ENCODE data around the gene DAPK1.
"Not testable (repeated sequence)": the region's sequence is repeated elsewhere in the genome, so short reads cannot be mapped to it uniquely, and the experiment has no call there.

Gene DAPK1

DNA sequence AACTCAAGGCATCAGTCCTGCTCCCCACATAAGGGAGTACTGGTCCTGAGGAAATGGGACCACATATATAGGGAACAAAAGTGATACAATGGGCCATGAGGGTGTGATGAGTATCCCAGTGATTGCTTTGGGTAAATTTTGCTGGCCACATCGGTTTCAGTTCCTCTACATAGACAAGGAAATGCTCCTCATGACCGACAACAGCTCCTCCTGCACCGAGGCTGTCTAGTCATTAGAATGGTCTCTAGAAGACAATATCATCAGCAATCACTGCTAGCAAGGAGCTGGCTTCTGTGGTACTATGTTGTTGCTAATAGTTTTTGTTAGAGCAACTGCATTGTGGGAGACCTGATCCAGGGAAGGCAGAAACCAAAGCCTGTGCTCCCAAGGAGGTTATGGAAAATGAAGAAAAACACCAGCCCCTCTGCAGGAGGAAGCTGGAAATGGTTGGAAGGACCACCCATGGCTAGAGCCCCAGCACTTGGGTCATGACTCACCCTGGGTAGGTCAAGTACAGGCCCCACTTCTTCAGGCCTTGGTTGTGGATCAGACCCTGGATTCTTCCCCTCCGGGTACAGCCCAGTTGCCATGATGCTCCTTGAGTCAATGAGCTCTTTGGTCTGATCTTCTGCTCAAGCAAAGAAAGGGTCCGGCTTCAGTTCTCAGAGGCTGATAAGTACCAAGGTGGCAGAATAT lies 224.9 kb downstream of the DAPK1 start:
- DNase-seq: no peak

DNA sequence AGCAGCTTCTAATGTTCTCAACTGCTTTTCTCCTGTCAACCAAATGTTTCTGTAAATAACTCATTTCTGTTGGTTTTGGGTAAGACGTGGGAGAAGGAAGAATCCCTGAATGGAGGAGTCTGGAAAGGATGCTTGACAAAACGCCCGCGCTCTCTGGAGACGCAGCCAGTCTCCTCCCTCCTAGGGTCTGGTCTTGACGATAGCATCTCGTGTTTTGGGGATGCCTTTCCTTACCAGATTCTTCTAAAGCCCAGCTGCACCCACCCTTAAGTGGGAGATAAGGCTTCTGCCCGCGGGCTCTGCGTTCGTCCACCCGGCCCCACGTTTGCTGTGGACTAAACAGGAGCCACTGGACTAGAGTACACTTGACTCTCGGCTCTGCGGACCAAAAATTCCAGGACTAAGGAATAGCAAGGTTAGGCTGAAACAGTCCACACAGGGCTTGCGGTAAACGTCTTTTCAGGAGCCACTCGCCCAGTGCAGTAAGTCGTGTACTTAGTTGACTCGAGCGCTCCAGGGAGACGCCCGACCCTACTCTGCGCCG lies 227.8 kb downstream of the DAPK1 start:
- no peak for DNase-seq

DNA sequence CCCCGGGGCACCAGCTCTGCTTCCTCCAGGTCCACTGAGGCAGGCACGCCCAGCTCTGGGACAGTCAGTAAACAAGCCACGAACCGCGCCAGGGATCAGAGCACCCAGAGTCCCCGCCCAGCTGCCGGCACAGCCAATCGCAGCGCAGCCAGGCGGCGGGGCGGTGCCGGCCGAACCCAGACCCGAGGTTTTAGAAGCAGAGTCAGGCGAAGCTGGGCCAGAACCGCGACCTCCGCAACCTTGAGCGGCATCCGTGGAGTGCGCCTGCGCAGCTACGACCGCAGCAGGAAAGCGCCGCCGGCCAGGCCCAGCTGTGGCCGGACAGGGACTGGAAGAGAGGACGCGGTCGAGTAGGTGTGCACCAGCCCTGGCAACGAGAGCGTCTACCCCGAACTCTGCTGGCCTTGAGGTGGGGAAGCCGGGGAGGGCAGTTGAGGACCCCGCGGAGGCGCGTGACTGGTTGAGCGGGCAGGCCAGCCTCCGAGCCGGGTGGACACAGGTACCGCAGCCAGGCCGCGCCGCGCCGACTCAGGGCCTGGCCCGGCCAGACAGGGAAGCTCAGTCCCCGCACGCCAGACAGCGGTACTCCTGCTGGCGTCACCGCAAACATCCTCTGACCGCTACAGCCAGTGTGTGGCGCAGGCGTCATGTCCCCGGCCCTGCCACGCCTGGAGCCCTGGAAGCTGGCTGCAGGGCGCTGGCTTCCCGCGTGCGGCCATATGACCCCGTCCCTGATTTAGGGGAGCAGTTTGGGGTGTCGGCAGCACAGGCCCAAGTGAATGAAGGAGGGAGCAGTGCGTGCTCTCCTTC lies 228.4 kb downstream of the DAPK1 start, which contains the start of gene CTSL:
TSS of gene CTSL (plus strand) at position 220 of the 810 bp plus-strand sequence. CDS start 1,485 bp downstream, outside the sequence.
- DNase-seq: no peak

DNA sequence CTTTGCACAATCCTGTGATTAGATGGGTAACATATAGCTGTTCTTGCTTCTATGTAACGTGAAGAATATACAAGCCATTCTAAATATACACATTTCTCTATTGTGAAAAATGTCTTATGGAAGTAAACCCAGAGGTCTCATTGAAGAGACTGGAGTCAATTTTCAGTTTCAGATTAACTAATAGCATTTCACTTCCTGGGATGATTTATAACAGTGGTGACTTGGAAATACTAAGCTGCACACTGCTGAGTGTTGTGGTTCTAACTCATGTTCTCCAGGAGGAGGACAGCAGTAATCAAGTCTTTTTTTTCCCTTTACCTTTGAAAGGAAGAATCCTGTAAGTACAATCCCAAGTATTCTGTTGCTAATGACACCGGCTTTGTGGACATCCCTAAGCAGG lies 231.6 kb downstream of the DAPK1 start:
- no peak for DNase-seq

DNA sequence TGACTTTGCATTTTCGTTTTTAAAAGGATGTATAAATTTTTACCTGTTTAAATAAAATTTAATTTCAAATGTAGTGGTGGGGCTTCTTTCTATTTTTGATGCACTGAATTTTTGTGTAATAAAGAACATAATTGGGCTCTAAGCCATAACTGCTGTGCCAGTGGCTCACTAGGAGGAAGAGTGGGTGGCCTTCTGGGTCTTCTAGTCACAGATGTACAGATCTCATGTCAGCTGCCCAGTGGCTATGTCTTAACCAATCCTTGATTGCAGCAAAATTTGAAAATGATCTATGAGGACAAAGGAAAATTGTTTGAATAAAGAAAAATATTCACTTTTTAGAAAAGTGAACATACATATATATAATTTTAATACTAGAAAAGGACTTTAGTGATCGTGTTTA lies 233.7 kb downstream of the DAPK1 start:
- no peak for DNase-seq

DNA sequence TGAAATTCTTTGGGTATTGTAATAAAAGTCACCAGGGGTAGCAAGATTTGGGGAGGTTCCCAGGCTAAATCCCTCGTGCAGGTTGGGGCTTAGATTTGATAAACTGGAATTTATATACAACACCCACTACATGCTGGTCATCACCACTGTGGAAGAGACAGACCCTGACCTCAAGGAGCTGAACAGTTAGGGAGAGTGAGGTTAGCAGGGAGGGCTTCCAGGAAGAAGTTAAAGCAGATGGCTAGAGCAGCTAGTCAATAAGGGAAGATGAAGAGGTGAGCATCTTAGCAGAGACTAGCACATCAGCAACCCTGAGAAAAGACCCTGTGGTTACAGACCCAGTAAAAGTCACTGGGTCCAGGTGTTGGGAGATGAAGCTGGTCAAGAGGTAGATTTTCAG lies 234.7 kb downstream of the DAPK1 start:
- DNase-seq: no peak

DNA sequence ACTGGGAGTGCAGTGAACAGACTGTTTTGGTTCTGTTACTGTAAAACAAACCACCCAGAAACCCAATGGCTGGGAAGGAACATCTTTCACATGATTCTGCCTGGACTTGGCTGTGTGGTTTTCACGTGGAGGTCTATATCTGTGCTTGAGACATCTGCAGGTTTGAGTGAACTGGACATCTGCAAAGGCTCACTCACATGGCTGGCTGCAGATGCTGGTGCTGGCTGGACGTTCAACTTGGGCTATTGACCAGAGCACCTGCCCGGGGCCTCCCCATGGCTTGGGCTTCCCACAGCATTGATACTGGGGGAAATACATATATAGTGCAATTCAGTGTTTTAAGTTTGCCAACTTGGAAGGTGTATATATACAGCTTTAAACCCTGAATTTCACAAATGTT lies 235.1 kb downstream of the DAPK1 start:
- DNase-seq: no peak

DNA sequence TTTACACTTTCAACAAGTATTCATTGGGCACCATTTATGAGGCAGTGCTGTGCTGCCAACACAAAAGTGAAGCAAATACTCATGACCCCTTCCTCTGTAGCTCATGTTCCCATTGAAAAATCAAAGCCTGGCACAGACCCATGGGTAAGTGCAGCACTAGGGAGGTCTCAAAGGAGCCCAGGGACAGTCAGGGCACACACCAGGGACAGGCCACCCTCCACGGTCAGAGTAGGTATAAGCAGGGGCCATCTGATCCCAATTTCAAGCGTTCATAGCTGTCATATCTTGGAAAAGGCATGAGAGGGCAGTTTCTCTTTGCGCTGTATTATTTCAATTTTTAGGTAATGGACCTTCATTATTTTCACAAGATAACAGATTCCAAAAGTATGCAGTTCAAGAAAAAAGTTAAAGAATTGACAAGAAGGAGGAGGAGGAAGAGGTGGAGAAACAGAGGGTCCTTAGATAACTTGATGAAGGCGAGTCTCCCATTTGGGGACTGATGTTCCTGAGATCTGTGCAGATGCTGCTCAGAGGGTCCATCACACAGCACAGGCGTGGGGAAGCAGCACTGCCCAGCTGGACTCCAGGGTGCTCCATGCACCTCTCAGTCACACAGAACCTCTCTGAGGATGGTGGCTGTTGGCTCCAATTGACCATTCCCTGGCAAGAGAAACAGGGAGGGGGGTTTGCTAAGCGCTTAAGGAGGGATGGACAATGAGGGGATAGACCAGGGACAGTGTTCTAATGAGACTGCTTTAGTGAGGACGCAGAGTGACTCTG lies 235.8 kb downstream of the DAPK1 start:
- DNase-seq: no peak

DNA sequence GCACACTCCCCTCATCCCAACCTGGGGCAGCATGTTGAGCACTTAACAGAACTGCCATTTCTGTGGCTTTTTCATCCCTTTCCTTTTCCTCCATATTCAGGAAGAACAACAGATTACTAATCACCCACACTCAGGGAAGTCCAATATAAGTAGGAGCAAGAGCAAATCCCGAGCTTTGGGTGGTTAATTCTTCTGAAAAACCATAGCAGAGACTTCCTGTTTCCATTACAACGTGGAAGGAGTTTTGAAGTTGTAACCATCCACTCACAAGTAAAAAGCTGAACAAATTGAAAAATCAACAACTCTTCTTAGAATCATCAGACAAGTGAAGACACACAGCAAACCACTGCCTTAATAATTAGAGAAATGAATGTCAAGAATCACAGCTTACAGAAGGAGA lies 236.4 kb downstream of the DAPK1 start:
- no peak for DNase-seq

DNA sequence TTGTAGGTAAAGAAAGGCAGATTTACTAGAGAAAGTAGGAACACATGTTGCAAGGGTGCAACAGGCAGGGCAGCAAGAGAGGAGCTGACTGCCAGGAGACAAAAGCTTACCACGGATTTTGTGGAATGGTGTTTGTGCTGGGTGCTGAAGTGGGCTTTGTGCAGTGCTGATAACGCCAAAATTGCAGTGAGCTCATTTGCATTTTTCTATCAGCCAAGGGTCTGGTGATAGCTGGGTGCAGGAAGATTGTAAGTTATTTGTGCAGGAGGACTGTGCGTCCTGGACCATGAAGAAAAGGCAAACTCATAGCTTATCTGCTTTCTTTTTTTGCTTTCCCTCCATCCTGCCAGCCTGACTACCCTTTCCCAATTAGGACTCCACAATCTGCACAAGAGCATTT lies 241.9 kb downstream of the DAPK1 start:
- DNase-seq: no peak

DNA sequence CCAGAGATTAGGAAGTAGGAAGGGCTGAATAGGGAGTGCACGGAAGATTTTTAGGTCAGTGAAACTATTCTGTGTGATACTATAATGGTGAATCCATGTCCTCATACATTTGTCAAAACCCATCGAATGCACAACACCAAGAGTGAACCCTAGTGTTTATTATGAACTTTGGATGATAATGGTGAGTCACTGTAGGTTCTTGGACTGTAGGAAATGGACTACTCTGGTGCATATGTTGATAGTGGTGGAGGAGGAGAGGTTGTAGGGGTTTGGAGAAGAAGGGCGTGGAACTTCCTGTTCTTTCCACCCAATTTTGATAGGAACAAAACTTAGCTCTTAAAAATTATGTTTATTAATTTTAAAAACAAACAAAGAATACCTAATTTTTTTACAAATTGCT lies 242.5 kb downstream of the DAPK1 start:
- DNase-seq: no peak

DNA sequence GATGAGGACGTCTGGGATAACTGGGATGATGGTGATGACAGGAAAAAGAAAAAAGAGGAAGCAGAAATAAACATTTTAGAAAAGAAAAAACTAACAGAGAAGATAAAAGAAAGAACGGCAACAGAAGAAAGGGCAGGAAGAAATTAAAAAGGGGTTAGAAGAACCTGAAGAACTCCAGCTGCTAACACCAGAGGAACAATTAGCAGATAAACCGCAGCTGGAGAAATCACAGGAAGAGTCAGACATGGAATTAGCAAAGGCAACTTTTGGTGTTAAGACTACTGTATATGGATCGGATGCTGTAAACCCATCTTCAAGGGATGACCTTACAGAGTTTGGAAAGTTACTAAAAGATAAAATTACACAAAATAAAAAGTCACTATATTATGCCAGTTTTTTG lies 243.7 kb downstream of the DAPK1 start:
- no peak for DNase-seq

DNA sequence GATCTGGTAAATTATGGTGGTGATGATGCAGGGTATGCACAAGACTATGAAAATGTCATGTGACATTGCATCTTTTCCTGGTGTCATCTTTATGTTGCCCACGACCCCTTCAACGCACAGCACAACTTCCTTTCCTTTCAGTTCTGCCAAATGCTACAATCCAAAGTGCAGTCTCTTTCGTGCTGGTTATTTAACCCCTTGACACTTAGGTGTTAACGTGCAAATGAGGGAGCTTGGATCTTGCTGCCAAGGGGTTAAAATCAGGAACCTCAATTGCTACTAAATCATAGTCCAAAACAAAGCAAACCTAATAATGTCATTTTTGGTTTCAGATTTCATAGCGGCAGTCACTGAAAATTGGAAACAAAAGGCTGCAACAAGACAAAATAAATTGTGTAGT lies 244.2 kb downstream of the DAPK1 start:
- DNase-seq: no peak

DNA sequence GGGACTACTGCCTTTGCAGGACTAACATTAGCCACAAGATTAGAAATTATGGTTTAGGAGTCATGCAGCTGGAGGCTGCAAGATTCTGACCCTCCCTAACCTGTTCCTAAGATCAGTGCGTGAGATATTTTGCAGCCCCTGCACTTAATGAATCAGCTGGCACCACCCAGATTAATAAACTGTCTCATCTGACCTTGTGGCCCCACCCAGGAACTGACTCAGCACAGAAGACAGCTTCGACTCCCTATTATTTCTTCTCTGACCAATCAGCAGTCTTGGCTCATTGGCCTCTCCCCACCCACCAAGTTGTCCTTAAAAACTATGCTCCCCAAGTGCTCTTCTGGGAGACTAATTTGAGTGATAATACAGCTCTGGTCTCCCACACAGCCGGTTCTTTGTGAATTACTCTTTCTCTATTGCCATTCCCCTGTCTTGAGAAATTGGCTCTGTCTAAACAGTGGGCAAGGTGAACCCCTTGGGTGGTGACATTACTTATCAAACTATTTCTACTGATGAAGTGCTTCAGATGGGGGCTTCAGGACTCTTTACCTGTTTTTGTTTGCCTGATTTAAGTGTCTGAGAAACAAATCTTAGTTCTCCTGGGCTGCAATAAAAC lies 245.3 kb downstream of the DAPK1 start:
- DNase-seq: no peak

DNA sequence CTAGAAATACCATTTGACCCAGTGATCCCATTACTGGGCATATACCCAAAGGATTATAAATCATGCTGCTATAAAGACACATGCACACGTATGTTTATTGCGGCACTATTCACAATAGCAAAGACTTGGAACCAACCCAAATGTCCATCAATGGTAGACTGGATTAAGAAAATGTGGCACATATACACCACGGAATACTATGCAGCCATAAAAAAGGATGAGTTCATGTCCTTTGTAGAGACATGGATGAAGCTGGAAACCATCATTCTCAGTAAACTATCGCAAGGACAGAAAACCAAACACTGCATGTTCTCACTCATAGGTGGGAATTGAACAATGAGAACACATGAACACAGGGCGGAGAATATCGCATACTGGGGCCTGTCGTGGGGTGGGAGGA lies 246.6 kb downstream of the DAPK1 start:
- not testable (repeated sequence) for DNase-seq

DNA sequence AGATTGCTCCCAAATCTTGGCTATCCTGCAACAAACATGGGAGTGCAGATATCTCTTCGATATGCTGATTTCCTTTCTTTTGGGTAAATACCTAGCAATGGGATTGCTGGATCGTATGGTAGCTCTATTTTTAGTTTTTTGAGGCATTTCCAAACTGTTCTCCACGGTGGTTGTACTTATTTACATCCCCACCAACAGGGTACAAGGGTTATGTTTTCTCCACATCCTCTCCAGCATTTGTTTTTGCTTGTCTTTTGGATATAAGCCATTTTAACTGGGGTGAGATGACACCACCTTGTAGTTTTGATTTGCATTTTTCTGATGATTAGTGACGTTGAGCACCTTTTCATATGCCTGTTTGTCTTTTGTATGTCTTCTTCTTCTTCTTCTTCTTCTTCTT lies 248.5 kb downstream of the DAPK1 start:
- no peak for DNase-seq

DNA sequence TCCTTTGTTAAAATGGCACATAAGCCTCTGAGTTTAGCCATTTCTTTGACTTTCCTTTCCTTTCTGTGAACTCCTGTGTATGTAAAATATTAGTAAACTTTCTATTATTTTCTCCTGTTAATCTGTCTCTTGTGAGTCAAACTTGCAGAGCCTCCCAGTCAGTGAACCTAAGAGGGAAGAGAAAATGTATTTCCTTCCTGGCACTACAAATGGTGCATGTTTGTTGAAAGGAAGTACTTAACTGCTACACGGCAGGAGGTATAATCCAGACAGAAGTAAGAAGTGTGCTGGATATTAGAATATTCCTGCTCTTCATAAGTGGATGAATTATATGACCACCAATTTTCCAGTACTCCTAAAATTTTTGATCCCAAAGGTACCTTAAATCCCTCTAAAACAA lies 251.2 kb downstream of the DAPK1 start:
- DNase-seq: no peak

DNA sequence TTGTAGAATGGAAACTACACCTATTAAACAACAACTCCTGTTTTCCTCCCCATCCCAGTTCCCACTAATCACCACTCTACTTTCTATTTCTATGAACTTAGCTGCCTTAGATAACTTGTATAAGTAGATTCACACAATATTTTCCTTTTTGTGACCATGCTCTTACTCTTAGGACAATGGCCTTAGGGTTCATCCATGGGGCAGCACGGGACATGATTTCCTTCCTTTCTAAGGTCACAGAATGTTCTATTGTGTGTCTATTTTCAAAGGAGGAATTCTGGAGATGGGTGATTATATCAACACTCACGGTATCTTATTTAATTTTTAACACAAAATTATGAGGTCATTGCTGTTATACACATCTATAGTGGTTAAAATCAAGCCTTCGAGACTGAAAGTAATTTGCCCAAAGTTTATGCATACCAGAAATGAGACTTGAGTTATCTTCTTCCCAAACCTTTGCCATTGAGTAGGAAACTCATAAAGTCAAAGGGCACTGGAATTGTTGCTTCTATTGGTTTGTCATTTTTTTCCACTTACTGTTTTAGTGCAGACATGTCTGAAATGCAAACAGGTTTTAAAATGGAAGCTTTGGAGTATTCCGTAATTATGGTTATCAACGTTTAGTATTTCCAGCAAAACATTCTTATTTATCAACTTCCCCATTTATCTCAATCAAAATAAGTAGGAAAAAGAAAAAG lies 251.8 kb downstream of the DAPK1 start:
- DNase-seq: no peak

DNA sequence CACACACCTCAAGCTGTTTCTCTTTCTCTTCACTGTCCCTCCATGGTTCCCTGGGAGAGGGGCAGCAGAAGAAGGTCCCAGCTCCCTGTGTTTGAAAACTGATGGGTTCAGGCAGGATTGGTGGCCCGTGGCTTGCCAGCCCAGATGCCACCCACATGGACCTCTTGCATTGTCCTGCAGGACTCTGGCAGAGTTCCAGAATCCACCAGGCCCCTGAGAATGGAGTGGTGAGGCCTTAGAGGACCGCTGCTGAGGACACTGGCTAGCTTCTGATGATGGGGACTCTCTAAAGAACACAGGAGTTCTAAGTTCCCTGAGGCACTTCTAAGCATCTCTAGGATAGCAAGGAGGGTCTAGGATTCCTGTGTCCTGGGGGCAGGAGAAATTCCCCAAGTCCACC lies 253.1 kb downstream of the DAPK1 start:
- no peak for DNase-seq

DNA sequence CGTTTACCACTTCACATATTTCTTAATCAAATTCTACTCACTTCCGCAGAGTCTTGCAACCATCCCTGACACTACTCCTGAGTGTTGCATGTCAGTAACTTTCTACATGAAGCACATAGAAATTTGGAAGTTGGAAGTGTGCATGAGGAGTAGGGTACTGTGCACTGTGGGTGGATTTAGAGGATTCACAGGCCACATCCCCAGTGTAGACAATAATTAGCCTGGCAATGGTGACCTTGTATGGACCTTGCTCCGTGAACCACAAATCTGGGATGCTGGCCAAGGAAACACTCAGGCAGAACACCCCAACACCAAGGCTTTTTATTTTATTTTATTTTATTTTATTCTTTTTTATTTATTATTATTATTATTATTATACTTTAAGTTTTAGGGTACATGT lies 253.8 kb downstream of the DAPK1 start:
- no peak for DNase-seq

DNA sequence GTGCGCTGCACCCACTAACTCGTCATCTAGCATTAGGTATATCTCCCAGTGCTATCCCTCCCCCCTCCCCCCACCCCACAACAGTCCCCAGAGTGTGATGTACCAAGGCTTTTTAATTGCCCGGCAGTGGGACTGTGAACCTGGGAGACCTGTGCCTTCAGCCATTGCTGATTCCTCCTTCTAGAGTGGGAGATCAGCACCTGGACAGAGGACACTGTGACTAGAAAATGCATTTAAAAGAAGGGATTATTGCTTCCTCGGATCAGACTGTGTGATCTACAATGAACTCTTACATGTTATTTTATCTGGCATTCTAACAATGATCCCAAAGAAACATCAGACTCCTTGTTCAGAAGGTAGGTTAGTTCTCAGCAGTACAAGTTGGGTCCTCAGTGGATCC lies 254.2 kb downstream of the DAPK1 start:
- DNase-seq: no peak

DNA sequence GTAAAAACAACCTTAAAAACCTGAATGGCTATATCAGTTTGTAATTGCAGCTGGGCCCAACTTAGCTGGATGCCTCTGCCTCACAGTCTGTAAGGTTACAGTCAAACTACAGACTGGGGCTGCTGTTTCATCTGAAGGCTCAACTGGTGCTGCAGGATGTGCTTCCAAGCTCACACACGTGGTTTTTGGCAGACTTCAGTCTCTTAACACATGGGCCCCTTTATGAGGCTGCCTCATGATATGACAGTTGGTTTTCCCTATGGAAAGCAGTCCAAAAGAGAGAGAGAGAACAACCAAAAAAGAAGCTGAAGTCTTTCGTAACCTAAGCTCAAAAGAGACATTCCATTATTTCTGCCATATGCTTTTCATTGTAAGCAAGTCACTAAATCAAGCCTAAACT lies 255.6 kb downstream of the DAPK1 start:
- DNase-seq: no peak

Data from NCI-H2107 (cell line).